A673 (cell line): ENCODE measurements around the gene AMZ2. TPM values are rescaled to one million over a fixed set of nuclear protein-coding genes. Genes with fewer than 3 reads are reported as not detected.

ENCODE experiments used
- BruUV-seq: library from RNA; stranded (reverse); fragments of 400-500 nt; replicated peaks from 2 replicates; lab custom pipeline; 2021; lab: Mats Ljungman, UMichigan
- CTCF ChIA-PET: fragments of 300-600 bp; sonication (Branson Sonifier 250); formaldehyde crosslinking; loops from one replicate; lab custom pipeline; 2022; ENCODE audit warnings: antibody characterized with exemption; lab: Charles Lee
- POLR2A ChIA-PET: fragments of 300-600 bp; sonication (Branson Sonifier 250); formaldehyde crosslinking; loops from one replicate; lab custom pipeline; 2022; ENCODE audit warnings: antibody characterized with exemption; ENCODE audit not compliant: low non-redundant PET; lab: Charles Lee
- DNase-seq: peaks from one replicate; pipeline ENCODE4 v3.0.0-alpha.2; 2015; ENCODE audit warnings: low spot score
- H3K27ac ChIP-seq: fragments of 200-600 bp; sonication (generic); 2 replicates; pipeline ENCODE4 v1.5.1; 2016; ENCODE audit warnings: mixed run types, low read depth, mild to moderate bottlenecking, mixed read lengths, antibody characterized with exemption, low read length; ENCODE audit not compliant: poor library complexity, severe bottlenecking
- H3K27me3 ChIP-seq: fragments of 200-600 bp; sonication (generic); replicated peaks from 2 replicates; pipeline ENCODE4 v1.6.1; 2017; ENCODE audit warnings: mixed run types, low read depth, mild to moderate bottlenecking, mixed read lengths, antibody characterized with exemption, low read length; ENCODE audit not compliant: insufficient read depth, poor library complexity
- H3K36me3 ChIP-seq: fragments of 200-600 bp; sonication (generic); 2 replicates; pipeline ENCODE4 v1.6.1; 2016; ENCODE audit warnings: mixed run types, mild to moderate bottlenecking, mixed read lengths, antibody characterized with exemption, low read length; ENCODE audit not compliant: insufficient read depth, poor library complexity, severe bottlenecking
- H3K4me1 ChIP-seq: fragments of 200-600 bp; sonication (generic); 2 replicates; pipeline ENCODE4 v1.6.1; 2017; ENCODE audit warnings: mixed run types, mild to moderate bottlenecking, mixed read lengths, antibody characterized with exemption, low read length; ENCODE audit not compliant: insufficient read depth, poor library complexity, severe bottlenecking
- H3K4me3 ChIP-seq: fragments of 200-600 bp; sonication (generic); 2 replicates; pipeline ENCODE4 v1.5.1; 2016; ENCODE audit warnings: low read depth, mixed run types, mild to moderate bottlenecking, mixed read lengths, low read length; ENCODE audit not compliant: poor library complexity, severe bottlenecking
- H3K9me3 ChIP-seq: fragments of 200-600 bp; sonication (generic); 2 replicates; pipeline ENCODE4 v1.6.1; 2016; ENCODE audit warnings: mixed run types, low read depth, mild to moderate bottlenecking, mixed read lengths, antibody characterized with exemption, low read length; ENCODE audit not compliant: poor library complexity, severe bottlenecking
- CTCF ChIP-seq: fragments of 300-800, 200-600 bp; sonication (generic); conservative IDR thresholded peaks from 2 replicates; pipeline ENCODE4 v1.5.1; 2017; ENCODE audit warnings: low read depth, mild to moderate bottlenecking, antibody characterized with exemption, low read length, moderate library complexity, mixed read lengths
- EZH2 ChIP-seq: fragments of 200-600 bp; sonication (generic); IDR thresholded peaks from 2 replicates; pipeline ENCODE4 v1.6.1; 2017; ENCODE audit warnings: borderline replicate concordance, low read depth, mild to moderate bottlenecking, mixed read lengths, antibody characterized with exemption, low read length; ENCODE audit not compliant: poor library complexity, severe bottlenecking
- intact Hi-C: fragments of 100-400 bp; cut with micrococcal nuclease; formaldehyde crosslinking; loops from one replicate; pipeline ENCODE4 v1.10.0; 2022; ENCODE audit not compliant: unreplicated experiment
- total RNA-seq: library from RNA; stranded (reverse); gene quantifications from 2 replicates; pipeline ENCODE4 v1.2.3, GENCODE V29; 2021

The AMZ2 gene
- total RNA-seq, 1 experiment from 2014 or later = 80.4 TPM

- POLR2A ChIA-PET = no interaction called here
- CTCF ChIA-PET = no interaction called here
Observed at GRCh38 chr17:68299817-68300216, 52.0 kb downstream of the AMZ2 start.

GRCh38 chr17:68301438-68301959 is 53.7 kb downstream of the AMZ2 start:
- Histone ChIP-seq H3K27me3 (no peaks in the 10 kb centered on the region), H3K9me3 (no peaks in the 10 kb centered on the region), H3K4me3 (no peak overlapping the region), H3K36me3 (no peaks in the 10 kb centered on the region), H3K4me1 (no peaks in the 10 kb centered on the region), H3K27ac (no peak overlapping the region)
- intact Hi-C loops = no loop called here
- DNase-seq = no peak
- no peak for TF ChIP-seq EZH2
- no peak for TF ChIP-seq CTCF
- POLR2A ChIA-PET = no interaction called here
- CTCF ChIA-PET = interaction anchor here (0.5 kb wide), 1 partner anchor 165 kb away, joined by 5 read pairs; no protein-coding TSS in a partner anchor
- no TSS peak for BruUV-seq

More at GRCh38 chr17:68299817-68300216, 52.0 kb downstream of the AMZ2 start:
- no TSS peak for BruUV-seq
- no peaks in the 10 kb centered on the region for H3K36me3 ChIP-seq
- intact Hi-C loops = no loop called here
- no peak for DNase-seq
- TF ChIP-seq EZH2 (no peak), CTCF (no peak)
- no peaks in the 10 kb centered on the region for H3K9me3 ChIP-seq
- H3K4me3 ChIP-seq = no peak overlapping the region
- no peaks in the 10 kb centered on the region for H3K27me3 ChIP-seq
- no peak overlapping the region for H3K27ac ChIP-seq
- H3K4me1 ChIP-seq = no peaks in the 10 kb centered on the region

GRCh38 chr17:68302066-68302564 is 54.3 kb downstream of the AMZ2 start:
- intact Hi-C loops = no loop called here
- POLR2A ChIA-PET = no interaction called here

More at GRCh38 chr17:68302066-68302564, 54.3 kb downstream of the AMZ2 start:
- CTCF ChIA-PET = no interaction called here
- Histone ChIP-seq H3K36me3 (no peaks in the 10 kb centered on the region), H3K4me1 (no peaks in the 10 kb centered on the region), H3K9me3 (no peaks in the 10 kb centered on the region), H3K27me3 (no peaks in the 10 kb centered on the region), H3K27ac (no peak overlapping the region), H3K4me3 (no peak overlapping the region)
- no peak for DNase-seq
- no peak for TF ChIP-seq EZH2
- no peak for TF ChIP-seq CTCF
- BruUV-seq = no TSS peak
